Naive B cell (primary cell): Measurements from ENCODE around the gene PLXNA4. TPM values are rescaled to one million over a fixed set of nuclear protein-coding genes. Genes with fewer than 3 reads are reported as not detected.

Experiments
- ATAC-seq, 2 donors: fragments of 150-1000 bp; cut with Tn5 transposase; 2 replicates each; pipeline ENCODE4 v1.10.0; 2021; ENCODE audit warnings: low read depth in 2 of 2, mild to moderate bottlenecking in 2 of 2, moderate library complexity in 2 of 2
- DNase-seq: peaks from one replicate; pipeline ENCODE4 v3.0.0; 2022
- H3K27ac Mint-ChIP-seq, 6 donors: one replicate each; pipeline ENCODE4 v1.8.0; 2020 to 2022; ENCODE audit warnings: mild to moderate bottlenecking in 6 of 6, mixed read lengths in 6 of 6, moderate library complexity in 5 of 6, inconsistent platforms in 2 of 6
- H3K27me3 Mint-ChIP-seq, 3 donors: one replicate each; pipeline ENCODE4 v1.8.0; 2021 to 2022; ENCODE audit warnings: mixed read lengths in 3 of 3, mild to moderate bottlenecking in 1 of 3
- H3K36me3 Mint-ChIP-seq, 2 donors: one replicate each; pipeline ENCODE4 v1.8.0; 2020 to 2022; ENCODE audit warnings: mixed read lengths in 2 of 2, inconsistent platforms in 1 of 2, mild to moderate bottlenecking in 1 of 2
- H3K4me1 Mint-ChIP-seq, 3 donors: one replicate each; pipeline ENCODE4 v1.8.0; 2020 to 2022; ENCODE audit warnings: mixed read lengths in 3 of 3, inconsistent platforms in 1 of 3, mild to moderate bottlenecking in 1 of 3, moderate library complexity in 1 of 3
- H3K4me3 Mint-ChIP-seq, 8 donors: one replicate each; pipeline ENCODE4 v1.8.0; 2020 to 2022; ENCODE audit warnings: mild to moderate bottlenecking in 8 of 8, mixed read lengths in 8 of 8, moderate library complexity in 8 of 8, inconsistent platforms in 2 of 8
- H3K9me3 Mint-ChIP-seq, 7 donors: one replicate each; pipeline ENCODE4 v1.8.0; 2020 to 2022; ENCODE audit warnings: mixed read lengths in 7 of 7, mild to moderate bottlenecking in 5 of 7, inconsistent platforms in 2 of 7, moderate library complexity in 1 of 7
- polyA plus RNA-seq, 6 donors: library from polyadenylated mRNA; unstranded; fragments of 300-500 nt; fragmentation: Illumina TruSeq; gene quantifications; one replicate each; pipeline ENCODE4 v1.2.3, GENCODE V29; 2021; ENCODE audit warnings: low read depth in 6 of 6

The PLXNA4 gene
- polyA plus RNA-seq, 6 donors from 2014 or later = not detected

- Mint-ChIP-seq H3K36me3 (peaks cover 0 to 7% of the 10 kb centered on the region in 2 donors), H3K27ac (no peak overlapping the region), H3K27me3 (peaks cover 6 to 16% (median 11%) of the 10 kb centered on the region in 3 donors), H3K4me1 (no peaks in the 10 kb centered on the region), H3K9me3 (peaks cover 0 to 7% (median 1%) of the 10 kb centered on the region in 7 donors), H3K4me3 (no peak overlapping the region)
- ATAC-seq = no peak
- no peak for DNase-seq
Measured at GRCh38 chr7:132103718-132104117, 472.6 kb downstream of the PLXNA4 start.

- H3K27me3 Mint-ChIP-seq = peaks cover 0 to 11% (median 11%) of the 10 kb centered on the region in 3 donors
- no peak for DNase-seq
- no peaks in the 10 kb centered on the region for H3K4me1 Mint-ChIP-seq
- ATAC-seq = no peak
- peaks cover 0 to 7% of the 10 kb centered on the region in 2 donors for H3K36me3 Mint-ChIP-seq
- H3K9me3 Mint-ChIP-seq = peaks cover 0 to 6% (median 2%) of the 10 kb centered on the region in 7 donors
- no peak overlapping the region for H3K27ac Mint-ChIP-seq
- no peak overlapping the region for H3K4me3 Mint-ChIP-seq
Measured at GRCh38 chr7:132102942-132103341, 473.3 kb downstream of the PLXNA4 start.

- H3K4me1 Mint-ChIP-seq = no peaks in the 10 kb centered on the region
- DNase-seq (no peak), ATAC-seq (no peak)
- H3K36me3 Mint-ChIP-seq = peaks cover 0 to 7% of the 10 kb centered on the region in 2 donors
- peaks cover 0 to 11% (median 11%) of the 10 kb centered on the region in 3 donors for H3K27me3 Mint-ChIP-seq
- no peak overlapping the region for H3K27ac Mint-ChIP-seq
- peaks cover 0 to 6% (median 2%) of the 10 kb centered on the region in 7 donors for H3K9me3 Mint-ChIP-seq
- H3K4me3 Mint-ChIP-seq = no peak overlapping the region
Measured at GRCh38 chr7:132102391-132102790, 473.9 kb downstream of the PLXNA4 start.

GRCh38 chr7:132100981-132101380 is 475.3 kb downstream of the PLXNA4 start:
- H3K36me3 Mint-ChIP-seq = peaks cover 0 to 7% of the 10 kb centered on the region in 2 donors
- peak overlapping the region in 1 of 6 donors; percentile 19 for H3K27ac Mint-ChIP-seq
- H3K4me3 Mint-ChIP-seq = no peak overlapping the region
- H3K4me1 Mint-ChIP-seq = no peaks in the 10 kb centered on the region
- ATAC-seq (no peak), DNase-seq (no peak)
- H3K27me3 Mint-ChIP-seq = peaks cover 0 to 11% (median 5%) of the 10 kb centered on the region in 3 donors
- H3K9me3 Mint-ChIP-seq = peaks cover 0 to 6% (median 2%) of the 10 kb centered on the region in 7 donors

GRCh38 chr7:132100483-132100882 is 475.8 kb downstream of the PLXNA4 start:
- Mint-ChIP-seq H3K4me1 (no peaks in the 10 kb centered on the region), H3K4me3 (no peak overlapping the region), H3K27ac (no peak overlapping the region), H3K9me3 (peaks cover 0 to 6% (median 2%) of the 10 kb centered on the region in 7 donors), H3K27me3 (peaks cover 0 to 11% (median 3%) of the 10 kb centered on the region in 3 donors), H3K36me3 (peaks cover 0 to 7% of the 10 kb centered on the region in 2 donors)
- ATAC-seq (no peak), DNase-seq (no peak)

GRCh38 chr7:132099163-132099562 is 477.1 kb downstream of the PLXNA4 start:
- Mint-ChIP-seq H3K27ac (no peak overlapping the region), H3K27me3 (peaks cover 0 to 11% (median 6%) of the 10 kb centered on the region in 3 donors), H3K36me3 (peaks cover 0 to 7% of the 10 kb centered on the region in 2 donors), H3K9me3 (peaks cover 0 to 6% (median 2%) of the 10 kb centered on the region in 7 donors), H3K4me3 (no peak overlapping the region), H3K4me1 (no peaks in the 10 kb centered on the region)
- no peak for ATAC-seq
- no peak for DNase-seq

GRCh38 chr7:132098327-132098726 is 477.9 kb downstream of the PLXNA4 start:
- H3K4me1 Mint-ChIP-seq = no peaks in the 10 kb centered on the region
- H3K36me3 Mint-ChIP-seq = peaks cover 0 to 7% of the 10 kb centered on the region in 2 donors
- H3K27me3 Mint-ChIP-seq = peaks cover 0 to 6% (median 5%) of the 10 kb centered on the region in 3 donors
- ATAC-seq = no peak
- H3K9me3 Mint-ChIP-seq = peaks cover 0 to 6% (median 2%) of the 10 kb centered on the region in 7 donors
- no peak for DNase-seq
- H3K27ac Mint-ChIP-seq = no peak overlapping the region
- no peak overlapping the region for H3K4me3 Mint-ChIP-seq

- ATAC-seq = no peak
- peaks cover 0 to 7% of the 10 kb centered on the region in 2 donors for H3K36me3 Mint-ChIP-seq
- H3K9me3 Mint-ChIP-seq = peaks cover 0 to 6% (median 2%) of the 10 kb centered on the region in 7 donors
- H3K4me1 Mint-ChIP-seq = no peaks in the 10 kb centered on the region
- no peak overlapping the region for H3K4me3 Mint-ChIP-seq
- peaks cover 0 to 6% (median 5%) of the 10 kb centered on the region in 3 donors for H3K27me3 Mint-ChIP-seq
- no peak overlapping the region for H3K27ac Mint-ChIP-seq
- no peak for DNase-seq
Measured at GRCh38 chr7:132097550-132098134, 478.6 kb downstream of the PLXNA4 start.

GRCh38 chr7:132095111-132095765 is 481.0 kb downstream of the PLXNA4 start:
- Mint-ChIP-seq H3K36me3 (no peaks in the 10 kb centered on the region), H3K4me1 (no peaks in the 10 kb centered on the region), H3K27ac (no peak overlapping the region), H3K4me3 (no peak overlapping the region), H3K27me3 (peaks cover 0 to 6% (median 0%) of the 10 kb centered on the region in 3 donors), H3K9me3 (peaks cover 0 to 2% (median 0%) of the 10 kb centered on the region in 7 donors)
- ATAC-seq = no peak
- DNase-seq = no peak

GRCh38 chr7:132092106-132092505 is 484.2 kb downstream of the PLXNA4 start:
- ATAC-seq (no peak), DNase-seq (no peak)
- Mint-ChIP-seq H3K4me1 (no peaks in the 10 kb centered on the region), H3K36me3 (no peaks in the 10 kb centered on the region), H3K27me3 (peaks cover 0 to 6% (median 0%) of the 10 kb centered on the region in 3 donors), H3K9me3 (peaks cover 0 to 2% (median 0%) of the 10 kb centered on the region in 7 donors), H3K4me3 (no peak overlapping the region), H3K27ac (no peak overlapping the region)

- peaks cover 0 to 6% (median 0%) of the 10 kb centered on the region in 3 donors for H3K27me3 Mint-ChIP-seq
- H3K4me1 Mint-ChIP-seq = no peaks in the 10 kb centered on the region
- DNase-seq (no peak), ATAC-seq (no peak)
- peaks cover 0 to 2% (median 0%) of the 10 kb centered on the region in 7 donors for H3K9me3 Mint-ChIP-seq
- no peak overlapping the region for H3K27ac Mint-ChIP-seq
- H3K4me3 Mint-ChIP-seq = no peak overlapping the region
- no peaks in the 10 kb centered on the region for H3K36me3 Mint-ChIP-seq
Measured at GRCh38 chr7:132091706-132092105, 484.6 kb downstream of the PLXNA4 start.

- no peak overlapping the region for H3K27ac Mint-ChIP-seq
- ATAC-seq (no peak), DNase-seq (no peak)
- no peaks in the 10 kb centered on the region for H3K4me1 Mint-ChIP-seq
- H3K9me3 Mint-ChIP-seq = no peaks in the 10 kb centered on the region
- no peak overlapping the region for H3K4me3 Mint-ChIP-seq
- no peaks in the 10 kb centered on the region for H3K36me3 Mint-ChIP-seq
- peaks cover 0 to 6% (median 0%) of the 10 kb centered on the region in 3 donors for H3K27me3 Mint-ChIP-seq
Measured at GRCh38 chr7:132090444-132090843, 485.8 kb downstream of the PLXNA4 start.

- Mint-ChIP-seq H3K36me3 (no peaks in the 10 kb centered on the region), H3K4me3 (no peak overlapping the region), H3K4me1 (no peaks in the 10 kb centered on the region), H3K27me3 (no peaks in the 10 kb centered on the region), H3K9me3 (no peaks in the 10 kb centered on the region), H3K27ac (no peak overlapping the region)
- no peak for DNase-seq
- ATAC-seq = no peak
Measured at GRCh38 chr7:132089356-132089755, 486.9 kb downstream of the PLXNA4 start.

- Mint-ChIP-seq H3K9me3 (peaks cover 0 to 5% (median 0%) of the 10 kb centered on the region in 7 donors), H3K4me3 (no peak overlapping the region), H3K36me3 (no peaks in the 10 kb centered on the region), H3K27me3 (peaks cover 0 to 11% (median 10%) of the 10 kb centered on the region in 3 donors), H3K4me1 (no peaks in the 10 kb centered on the region), H3K27ac (no peak overlapping the region)
- ATAC-seq (no peak), DNase-seq (no peak)
Measured at GRCh38 chr7:132087421-132087820, 488.8 kb downstream of the PLXNA4 start.
